Neural progenitor cell (in vitro differentiated cells): Measurements from ENCODE around the gene BPIFB6. TPM values are rescaled to one million over a fixed set of nuclear protein-coding genes. Genes with fewer than 3 reads are reported as not detected.
A peak's percentile ranks its signal among the peaks of the same experiment; 100 is the strongest.

Experiments used
- DNase-seq: peaks from one replicate; pipeline ENCODE4 v3.0.0-alpha.2; 2016; ENCODE audit warnings: low spot score
- H2AFZ ChIP-seq: fragments of 200-600 bp; sonication (generic); replicated peaks from 2 replicates; pipeline ENCODE4 v1.6.1; 2016; ENCODE audit warnings: antibody characterized with exemption
- H3F3A ChIP-seq: fragments of 200-600 bp; sonication (generic); 2 replicates; pipeline ENCODE4 v1.6.1; 2016; ENCODE audit warnings: antibody characterized with exemption, low read depth
- H3K27ac ChIP-seq: fragments of 200-600 bp; sonication (generic); 2 replicates; pipeline ENCODE4 v1.5.1; 2016; ENCODE audit warnings: mild to moderate bottlenecking
- H3K27me3 ChIP-seq: fragments of 200-600 bp; sonication (generic); 2 replicates; pipeline ENCODE4 v1.6.1; 2016; ENCODE audit warnings: mild to moderate bottlenecking, moderate library complexity
- H3K36me3 ChIP-seq: fragments of 200-600 bp; sonication (generic); 2 replicates; pipeline ENCODE4 v1.5.1; 2016
- H3K4me1 ChIP-seq: fragments of 200-600 bp; sonication (generic); 2 replicates; pipeline ENCODE4 v1.6.1; 2016; ENCODE audit warnings: mixed run types
- H3K4me2 ChIP-seq: fragments of 200-600 bp; sonication (generic); 2 replicates; pipeline ENCODE4 v1.6.1; 2016
- H3K4me3 ChIP-seq: fragments of 200-600 bp; sonication (generic); 2 replicates; pipeline ENCODE4 v1.5.1; 2016
- H3K79me2 ChIP-seq: fragments of 200-600 bp; sonication (generic); 2 replicates; pipeline ENCODE4 v1.6.1; 2016; ENCODE audit warnings: low read depth
- H3K9ac ChIP-seq: fragments of 200-600 bp; sonication (generic); 2 replicates; pipeline ENCODE4 v1.6.1; 2016
- H3K9me3 ChIP-seq: fragments of 200-600 bp; sonication (generic); 2 replicates; pipeline ENCODE4 v1.5.1; 2016; ENCODE audit warnings: low read depth
- H4K20me1 ChIP-seq: fragments of 200-600 bp; sonication (generic); 2 replicates; pipeline ENCODE4 v1.6.1; 2016; ENCODE audit warnings: low read depth
- H3K27ac Mint-ChIP-seq: 3 replicates; pipeline ENCODE4 v1.8.0; 2021; ENCODE audit warnings: mixed read lengths
- H3K27me3 Mint-ChIP-seq: 2 replicates; pipeline ENCODE4 v1.8.0; 2022; ENCODE audit warnings: low read depth, mild to moderate bottlenecking, inconsistent platforms, moderate library complexity, mixed read lengths; ENCODE audit not compliant: insufficient read depth
- H3K36me3 Mint-ChIP-seq: 3 replicates; pipeline ENCODE4 v1.8.0; 2021; ENCODE audit warnings: mixed read lengths
- H3K4me1 Mint-ChIP-seq: 3 replicates; pipeline ENCODE4 v1.8.0; 2021; ENCODE audit warnings: mixed read lengths
- H3K4me3 Mint-ChIP-seq: 3 replicates; pipeline ENCODE4 v1.8.0; 2021; ENCODE audit warnings: mild to moderate bottlenecking, moderate library complexity, mixed read lengths
- H3K9me3 Mint-ChIP-seq: 3 replicates; pipeline ENCODE4 v1.8.0; 2020; ENCODE audit warnings: mixed read lengths
- CTCF ChIP-seq: fragments of 200-600 bp; sonication (generic); IDR thresholded peaks from 2 replicates; pipeline ENCODE4 v1.5.1; 2017; ENCODE audit warnings: antibody characterized with exemption, mild to moderate bottlenecking
- EZH2 ChIP-seq: fragments of 200-600 bp; sonication (generic); IDR thresholded peaks from 2 replicates; pipeline ENCODE4 v1.6.1; 2017; ENCODE audit warnings: antibody characterized with exemption, mild to moderate bottlenecking, moderate library complexity
- EZH2phosphoT487 ChIP-seq: fragments of 200-600 bp; sonication (generic); IDR thresholded peaks from 2 replicates; pipeline ENCODE4 v1.6.1; 2017; ENCODE audit warnings: antibody characterized with exemption
- total RNA-seq: library from RNA; depleted of rRNA; stranded (reverse); fragments of >200 nt; gene quantifications from 2 replicates; pipeline ENCODE4 v1.2.3, GENCODE V29; 2015; ENCODE audit warnings: low replicate concordance

Gene BPIFB6
- total RNA-seq, 1 donor from 2014 or later = not detected

- no peak overlapping the region for H3K27ac ChIP-seq
- no peaks in the 10 kb centered on the region for H3K27me3 ChIP-seq
- H3K36me3 ChIP-seq = no peaks in the 10 kb centered on the region
- no peaks in the 10 kb centered on the region for H4K20me1 ChIP-seq
- no peaks in the 10 kb centered on the region for H3K36me3 Mint-ChIP-seq
- peak overlapping the region; percentile 53 for H3K27ac Mint-ChIP-seq
- no peak for DNase-seq
- no peak overlapping the region for H3K4me2 ChIP-seq
- H3K4me3 Mint-ChIP-seq = no peak overlapping the region
- no peak overlapping the region for H2AFZ ChIP-seq
- H3K27me3 Mint-ChIP-seq = peaks cover 26% of the 10 kb centered on the region
- no peaks in the 10 kb centered on the region for H3F3A ChIP-seq
- H3K4me1 ChIP-seq = no peaks in the 10 kb centered on the region
- H3K4me3 ChIP-seq = no peak overlapping the region
- no peaks in the 10 kb centered on the region for H3K79me2 ChIP-seq
- H3K4me1 Mint-ChIP-seq = peaks cover 40% of the 10 kb centered on the region
- TF ChIP-seq CTCF (no peak), EZH2 (no peak), EZH2phosphoT487 (no peak)
- peaks cover 2% of the 10 kb centered on the region for H3K9me3 Mint-ChIP-seq
- H3K9me3 ChIP-seq = no peaks in the 10 kb centered on the region
- no peak overlapping the region for H3K9ac ChIP-seq
Measured at GRCh38 chr20:33010674-33011449, 20.6 kb upstream of the BPIFB6 start.

- no peaks in the 10 kb centered on the region for H3K9me3 Mint-ChIP-seq
- Histone ChIP-seq H4K20me1 (no peaks in the 10 kb centered on the region), H3K9ac (no peak overlapping the region), H3K4me3 (no peak overlapping the region), H2AFZ (no peak overlapping the region), H3K4me1 (no peaks in the 10 kb centered on the region), H3K4me2 (no peak overlapping the region), H3K36me3 (no peaks in the 10 kb centered on the region), H3K79me2 (no peaks in the 10 kb centered on the region), H3K27me3 (no peaks in the 10 kb centered on the region), H3K9me3 (no peaks in the 10 kb centered on the region), H3K27ac (no peak overlapping the region), H3F3A (no peaks in the 10 kb centered on the region)
- no peak for TF ChIP-seq EZH2
- no peak for TF ChIP-seq EZH2phosphoT487
- TF ChIP-seq CTCF = no peak
- DNase-seq = no peak
- H3K27me3 Mint-ChIP-seq = peaks cover 20% of the 10 kb centered on the region
- no peak overlapping the region for H3K27ac Mint-ChIP-seq
- no peak overlapping the region for H3K4me3 Mint-ChIP-seq
- no peaks in the 10 kb centered on the region for H3K36me3 Mint-ChIP-seq
- H3K4me1 Mint-ChIP-seq = peaks cover 38% of the 10 kb centered on the region
Measured at GRCh38 chr20:33012327-33013189, 18.9 kb upstream of the BPIFB6 start.

GRCh38 chr20:33013701-33014326 is 17.6 kb upstream of the BPIFB6 start:
- Histone ChIP-seq H3K9me3 (no peaks in the 10 kb centered on the region), H3K27me3 (no peaks in the 10 kb centered on the region), H4K20me1 (no peaks in the 10 kb centered on the region), H3K4me3 (no peak overlapping the region), H3K4me1 (no peaks in the 10 kb centered on the region), H3K4me2 (no peak overlapping the region), H3F3A (no peaks in the 10 kb centered on the region), H3K27ac (no peak overlapping the region), H2AFZ (no peak overlapping the region), H3K79me2 (no peaks in the 10 kb centered on the region), H3K36me3 (no peaks in the 10 kb centered on the region), H3K9ac (no peak overlapping the region)
- peaks cover 19% of the 10 kb centered on the region for H3K27me3 Mint-ChIP-seq
- peaks cover 34% of the 10 kb centered on the region for H3K4me1 Mint-ChIP-seq
- no peaks in the 10 kb centered on the region for H3K36me3 Mint-ChIP-seq
- TF ChIP-seq EZH2 (no peak), EZH2phosphoT487 (no peak), CTCF (no peak)
- DNase-seq = no peak
- H3K4me3 Mint-ChIP-seq = no peak overlapping the region
- no peaks in the 10 kb centered on the region for H3K9me3 Mint-ChIP-seq
- H3K27ac Mint-ChIP-seq = no peak overlapping the region
